Heart left ventricle (tissue), 16 donors: ENCODE data around the gene LLPH. TPM values are rescaled to one million over a fixed set of nuclear protein-coding genes. Genes with fewer than 3 reads are reported as not detected.

ENCODE experiments used
- ATAC-seq, 4 donors: fragments of 200-7000 bp; cut with Tn5 transposase; one replicate each; pipeline ENCODE4 v1.9.1; 2020 to 2022; ENCODE audit warnings: moderate library complexity in 4 of 4, mild to moderate bottlenecking in 3 of 4, moderate number of reproducible peaks in 1 of 4
- DNase-seq, 5 donors: peaks; one replicate each; pipeline ENCODE4 v3.0.0-alpha.2; 2020
- H3K27ac ChIP-seq, 12 donors: fragments of 200-600 bp; sonication (generic) in 4 of 12; one replicate each; pipeline versions ENCODE4 v1.5.0 to v1.8.0; 2016 to 2022; ENCODE audit warnings: mild to moderate bottlenecking in 2 of 12
- H3K27me3 ChIP-seq, 9 donors: fragments of 200-600 bp; sonication (generic) in 2 of 9; one replicate each; pipeline versions ENCODE4 v1.5.1 to v1.8.0; 2016 to 2022; ENCODE audit warnings: mild to moderate bottlenecking in 3 of 9
- H3K36me3 ChIP-seq, 9 donors: fragments of 200-600 bp; sonication (generic) in 2 of 9; one replicate each; pipeline versions ENCODE4 v1.5.0 to v1.8.0; 2018 to 2022; ENCODE audit warnings: mild to moderate bottlenecking in 2 of 9
- H3K4me1 ChIP-seq, 12 donors: fragments of 200-600 bp; sonication (generic) in 4 of 12; one replicate each; pipeline versions ENCODE4 v1.5.0 to v1.8.0; 2016 to 2022; ENCODE audit warnings: mild to moderate bottlenecking in 3 of 12
- H3K4me3 ChIP-seq, 12 donors: fragments of 200-600 bp; sonication (generic) in 4 of 12; one replicate each; pipeline versions ENCODE4 v1.5.0 to v1.8.0; 2017 to 2022; ENCODE audit warnings: mild to moderate bottlenecking in 9 of 12, moderate library complexity in 4 of 12
- H3K9me3 ChIP-seq, 12 donors: fragments of 200-600 bp; sonication (generic) in 4 of 12; one replicate each; pipeline versions ENCODE4 v1.5.0 to v1.8.0; 2016 to 2022; ENCODE audit warnings: mild to moderate bottlenecking in 1 of 12
- CTCF ChIP-seq, 12 donors: fragments of 200-600 bp; sonication (generic) in 4 of 12; IDR thresholded peaks; one replicate each; pipeline versions ENCODE4 v1.5.0 to v1.8.0; 2018 to 2022; ENCODE audit warnings: antibody characterized with exemption in 12 of 12, mild to moderate bottlenecking in 5 of 12
- POLR2A ChIP-seq, 2 donors: fragments of 450-650 bp; IDR thresholded peaks; one replicate each; pipeline ENCODE4 v1.6.1; 2017; ENCODE audit warnings: antibody characterized with exemption in 2 of 2, mild to moderate bottlenecking in 2 of 2, moderate library complexity in 2 of 2
- WGBS, 4 donors: extraction: QIAGEN DNeasy Blood & Tissue Kit in 2 of 4; methylation state at CpG; one replicate each; pipeline versions ENCODE4 v1.1.5 to v1.1.7; 2013 to 2018; 5-methylcytosine and 5-hydroxymethylcytosine counted together
- intact Hi-C, 10 donors: fragments of 100-400 bp; cut with DNase I; formaldehyde crosslinking; loops; one replicate each; pipeline versions ENCODE4 v1.11.1 to v1.14.2; 2022
- polyA plus RNA-seq, 2 donors: library from polyadenylated mRNA; stranded (reverse); fragments of 200-250 nt; gene quantifications; one replicate each; pipeline ENCODE4 v1.2.3, GENCODE V29; 2013
- total RNA-seq, 9 donors: library from RNA; depleted of rRNA in 2 of 9; stranded (reverse); fragments of >200 nt in 2 of 9; fragmentation: NEBNext Ultra II Directional in 3 of 9; extraction: Animal tissue kit (Norgen Biotek cat#: 25700) in 3 of 9; gene quantifications; one replicate each; pipeline versions ENCODE4 v1.1.0 to v1.2.4, GENCODE V29; 2016 to 2023
- donor health status: ischemic (EF 13 %, LVEDD 7.1; RV severe dilation, severe dysfunction).
- donor health status: healthy with polysubstance abuse.
- donor health status: DM: no; HTN: yes; CAD: no.
- donor health status: DM: no; HTN: no; CAD: no.
- donor health status: ischemic (EF 25% LVEDD 6.9; RV normal size, moderate dysfunction).
- donor health status: ischemic (EF 25% LVEDD 5.7; RV mildly dilated, moderate dysfunction).
- donor health status: healthy.
- donor health status: DM: yes; HTN: yes; CAD: no.
- donor health status: ischemic (EF 35%, LVEDD 5.7; RV mildly dilated, moderate dysfunction).
- donor health status: nonischemic (EF 11% LVEDD 7.7; RV severe dilation, severe dysfunction).
- donor health status: DM: yes; HTN: yes; CAD: no.
- donor health status: PGD.
- donor health status: ischemic (EF 29% LVEDD 5.4; RV normal size, mild dysfunction).
- donor health status: nonischemic (EF 23%, LVEDD 6.1; RV moderate dilation, normal function).

Gene LLPH
- total and polyA plus RNA-seq, 11 donors: 5.0 to 49.1 (median 18.3) TPM

GRCh38 chr12:66154776-66155175 lies 24.2 kb upstream of the LLPH start:
- H3K4me3 ChIP-seq: no peak overlapping the region
- DNase-seq (no peak), ATAC-seq (peak in 2 of 4 donors; percentile 51 to 76)
- peaks cover 0 to 43% (median 34%) of the 10 kb centered on the region in 9 donors for H3K36me3 ChIP-seq
- intact Hi-C loops: no loop called here
- H3K27ac ChIP-seq: peak overlapping the region in 5 of 12 donors; percentile 20 to 59 (median 32)
- peaks cover 0 to 40% (median 10%) of the 10 kb centered on the region in 12 donors for H3K4me1 ChIP-seq
- no peaks in the 10 kb centered on the region for H3K27me3 ChIP-seq
- H3K9me3 ChIP-seq: peaks cover 0 to 6% (median 0%) of the 10 kb centered on the region in 12 donors
- TF ChIP-seq POLR2A (IDR thresholded peaks at IDR 0.05) (no peak), CTCF (IDR thresholded peaks at IDR 0.05) (no peak)

GRCh38 chr12:66152732-66153131 lies 22.2 kb upstream of the LLPH start:
- Histone ChIP-seq H3K27ac (peak overlapping the region in 2 of 12 donors; percentile 4 to 27), H3K36me3 (peaks cover 0 to 51% (median 33%) of the 10 kb centered on the region in 9 donors), H3K4me3 (no peak overlapping the region), H3K27me3 (no peaks in the 10 kb centered on the region), H3K4me1 (peaks cover 0 to 38% (median 10%) of the 10 kb centered on the region in 12 donors), H3K9me3 (no peaks in the 10 kb centered on the region)
- WGBS, 4 donors: 67 to 87% (median 79%) methylated on average over 1 of the region's 1 CpG
- no peak for TF ChIP-seq POLR2A (IDR thresholded peaks at IDR 0.05)
- TF ChIP-seq CTCF (IDR thresholded peaks at IDR 0.05): no peak
- peak in 1 of 4 donors; percentile 34 for ATAC-seq
- DNase-seq: no peak
- intact Hi-C loops: no loop called here

GRCh38 chr12:66149702-66150398 lies 19.3 kb upstream of the LLPH start:
- no peaks in the 10 kb centered on the region for H3K27me3 ChIP-seq
- TF ChIP-seq POLR2A (IDR thresholded peaks at IDR 0.05) (no peak), CTCF (IDR thresholded peaks at IDR 0.05) (peak in 3 of 12 donors; percentile 5 to 33 (median 21))
- H3K4me1 ChIP-seq: peaks cover 0 to 48% (median 14%) of the 10 kb centered on the region in 12 donors
- DNase-seq (peak in 1 of 5 donors; percentile 35), ATAC-seq (peak in 2 of 4 donors; percentile 18 to 70)
- WGBS, 4 donors: 76 to 81% (median 79%) methylated on average over 5 of the region's 5 CpGs
- peak overlapping the region in 1 of 12 donors; percentile 32 for H3K27ac ChIP-seq
- peaks cover 0 to 72% (median 54%) of the 10 kb centered on the region in 9 donors for H3K36me3 ChIP-seq
- no peak overlapping the region for H3K4me3 ChIP-seq
- no peaks in the 10 kb centered on the region for H3K9me3 ChIP-seq
- intact Hi-C loops: loop anchor here in 5 of 10 donors (5.0 to 10.0 kb wide), 4 partner anchors 147 to 545 kb away; partner anchors contain the start of gene HELB (in 2 of the 5)
